Ectodermal cell (in vitro differentiated cells): Measurements from ENCODE around the gene DRC3.

ENCODE experiments used
- H3K27ac ChIP-seq: 2 replicates; pipeline ENCODE4 v1.7.0; 2013; ENCODE audit warnings: mild to moderate bottlenecking, low read depth, low read length; ENCODE audit not compliant: insufficient read depth, poor library complexity, severe bottlenecking
- H3K27me3 ChIP-seq: 2 replicates; pipeline ENCODE4 v1.7.0; 2013; ENCODE audit warnings: mild to moderate bottlenecking, low read length; ENCODE audit not compliant: insufficient read depth, control insufficient read depth, poor library complexity, severe bottlenecking
- H3K36me3 ChIP-seq: one replicate; pipeline ENCODE4 v1.7.0; 2013; ENCODE audit warnings: low read length; ENCODE audit not compliant: control insufficient read depth, insufficient read depth
- H3K4me1 ChIP-seq: one replicate; pipeline ENCODE4 v1.7.0; 2013; ENCODE audit warnings: low read length; ENCODE audit not compliant: control insufficient read depth, insufficient read depth
- H3K4me3 ChIP-seq: 2 replicates; pipeline ENCODE4 v1.7.0; 2013; ENCODE audit warnings: low read depth, low read length, control low read depth; ENCODE audit not compliant: insufficient read depth
- H3K9me3 ChIP-seq: 2 replicates; pipeline ENCODE4 v1.7.0; 2013; ENCODE audit warnings: mild to moderate bottlenecking, low read length, moderate library complexity; ENCODE audit not compliant: control insufficient read depth
- WGBS, 2 experiments: methylation state at CpG; one replicate each; pipeline ENCODE4 v1.1.7; 2013; ENCODE audit warnings: missing lambda C conversion rate in 2 of 2; 5-methylcytosine and 5-hydroxymethylcytosine counted together

DRC3 gene

DNA sequence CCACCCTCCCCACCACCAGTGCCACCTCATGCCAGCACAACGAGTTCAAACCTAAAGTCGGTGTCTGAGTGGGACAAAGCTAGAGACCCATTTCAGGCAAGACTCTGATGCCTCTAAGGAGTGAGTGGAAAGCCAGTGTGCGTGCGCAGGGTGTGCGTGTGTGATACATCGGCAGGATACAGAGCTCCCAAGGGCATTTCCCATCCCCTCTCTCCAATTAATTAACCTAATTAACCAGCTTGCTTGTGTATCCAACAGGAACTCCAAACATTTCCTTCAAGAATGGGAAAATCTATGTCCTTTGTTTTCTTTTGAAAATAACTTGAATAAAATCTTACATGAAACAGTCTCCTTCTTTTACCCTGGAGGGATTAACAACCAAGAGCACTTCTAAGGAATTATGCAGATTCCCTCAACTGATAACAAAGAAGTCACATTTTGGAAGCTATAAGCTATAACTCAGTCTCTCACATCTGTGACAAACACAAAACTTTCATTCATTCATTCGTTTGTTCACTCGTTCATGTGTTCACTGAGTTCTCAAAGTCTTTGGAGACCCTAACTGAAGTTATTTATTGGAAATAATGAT is 56.4 kb downstream of the DRC3 start:
- Histone ChIP-seq H3K36me3 (no peaks in the 10 kb centered on the region), H3K27ac (no peak overlapping the region), H3K9me3 (no peaks in the 10 kb centered on the region), H3K27me3 (no peaks in the 10 kb centered on the region), H3K4me3 (no peak overlapping the region), H3K4me1 (no peaks in the 10 kb centered on the region)
- WGBS, 2 experiments: 91 to 94% methylated on average over 8 of the region's 8 CpGs

DNA sequence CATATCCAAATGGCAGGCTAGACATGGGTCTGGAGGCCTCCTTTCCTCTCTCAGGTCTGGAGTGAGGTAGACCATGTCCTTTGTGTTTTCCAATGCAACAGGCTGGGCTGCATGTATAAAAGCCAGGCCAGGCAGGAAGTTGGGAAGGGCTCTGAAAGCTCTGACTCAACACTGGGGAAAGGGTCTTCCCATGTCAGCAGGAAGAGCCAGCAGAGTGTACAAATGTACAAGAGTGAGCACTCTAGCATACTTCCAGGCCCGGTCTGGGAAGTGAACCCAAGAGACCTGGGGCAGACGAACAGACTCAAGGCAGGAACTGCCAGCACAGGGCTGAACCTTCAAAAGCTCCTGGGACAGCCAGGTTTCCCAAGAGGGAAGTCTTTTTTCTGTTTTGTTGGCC is 59.3 kb downstream of the DRC3 start:
- Histone ChIP-seq H3K27ac (no peak overlapping the region), H3K9me3 (no peaks in the 10 kb centered on the region), H3K36me3 (no peaks in the 10 kb centered on the region), H3K27me3 (no peaks in the 10 kb centered on the region), H3K4me1 (no peaks in the 10 kb centered on the region), H3K4me3 (no peak overlapping the region)
- 91 to 97% methylated on average over 2 of the region's 2 CpGs for WGBS, 2 experiments

DNA sequence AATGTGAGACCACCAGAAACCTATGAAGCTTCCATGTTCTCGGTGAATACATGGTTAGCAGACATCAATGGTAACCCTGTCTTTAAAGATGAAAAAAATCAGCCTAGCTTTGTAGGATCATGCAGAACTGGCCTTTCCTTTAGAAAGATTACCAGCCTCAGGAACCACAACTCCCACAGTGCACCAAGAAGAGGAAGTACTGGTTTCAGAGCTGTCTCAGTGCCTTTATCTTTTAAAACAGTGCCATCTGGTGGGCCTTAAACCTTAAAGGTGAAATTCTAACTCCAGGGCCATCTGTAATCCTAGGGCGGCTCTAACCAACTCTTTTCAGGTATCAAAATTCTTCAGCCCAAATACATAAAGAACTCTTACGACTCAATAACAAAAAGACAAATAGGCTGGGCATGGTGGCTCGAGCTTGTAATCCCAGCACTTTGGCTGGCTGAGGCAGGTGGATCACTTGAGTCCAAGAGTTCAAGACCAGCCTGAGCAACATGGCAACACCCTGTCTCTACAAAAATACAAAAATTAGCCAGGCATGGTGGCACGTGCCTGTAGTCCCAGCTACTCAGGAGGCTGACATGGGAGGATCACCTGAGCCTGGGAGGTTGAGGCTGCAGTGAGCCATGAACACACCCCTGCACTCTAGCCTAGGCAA is 60.9 kb downstream of the DRC3 start:
- Histone ChIP-seq H3K27ac (no peak overlapping the region), H3K9me3 (no peaks in the 10 kb centered on the region), H3K4me1 (peaks cover 5% of the 10 kb centered on the region), H3K36me3 (no peaks in the 10 kb centered on the region), H3K4me3 (no peak overlapping the region), H3K27me3 (no peaks in the 10 kb centered on the region)
- WGBS, 2 experiments: 38 to 40% methylated on average over 5 of the region's 5 CpGs

DNA sequence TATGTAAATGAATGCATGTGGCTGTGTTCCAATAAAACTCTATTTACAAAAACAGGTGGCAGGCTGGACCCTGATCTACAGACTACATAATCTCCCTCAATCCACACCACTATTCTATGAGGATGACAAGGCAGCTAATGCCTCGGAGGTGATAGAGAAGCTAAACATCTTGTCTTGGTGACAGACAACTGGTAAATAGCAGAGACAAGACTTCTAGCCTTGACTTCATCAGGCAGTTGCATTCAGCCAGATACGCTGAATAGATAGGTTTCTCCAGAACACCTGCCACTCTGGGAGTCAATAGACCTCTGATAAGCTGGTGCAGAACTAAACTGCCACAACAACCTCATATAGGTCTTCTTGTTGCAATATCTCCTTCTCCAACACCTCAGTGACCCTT is 63.0 kb downstream of the DRC3 start:
- no peak overlapping the region for H3K27ac ChIP-seq
- WGBS, 2 experiments: 88 to 89% methylated on average over 2 of the region's 2 CpGs
- no peak overlapping the region for H3K4me3 ChIP-seq
- no peaks in the 10 kb centered on the region for H3K9me3 ChIP-seq
- no peaks in the 10 kb centered on the region for H3K27me3 ChIP-seq
- H3K4me1 ChIP-seq: peaks cover 5% of the 10 kb centered on the region
- no peaks in the 10 kb centered on the region for H3K36me3 ChIP-seq

DNA sequence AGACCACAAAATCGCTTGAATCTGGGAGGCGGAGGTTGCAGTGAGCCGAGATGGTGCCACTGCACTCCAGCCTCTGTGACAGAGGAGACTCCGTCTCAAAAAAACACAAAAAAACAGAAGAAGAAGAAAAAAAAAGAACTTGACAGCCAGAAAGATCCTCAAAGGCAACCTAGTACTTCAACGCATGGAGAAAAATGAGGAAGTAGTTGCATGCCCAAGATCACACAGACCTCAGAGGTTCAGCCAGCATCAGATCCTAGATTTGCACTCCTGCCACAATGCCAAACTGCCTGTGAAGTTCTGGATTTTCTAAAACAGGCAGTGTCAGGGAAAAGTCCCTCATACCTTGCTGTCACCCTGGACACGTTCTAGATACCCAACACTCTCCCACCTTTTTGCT is 64.8 kb downstream of the DRC3 start:
- no peak overlapping the region for H3K27ac ChIP-seq
- no peaks in the 10 kb centered on the region for H3K9me3 ChIP-seq
- H3K4me1 ChIP-seq: peaks cover 8% of the 10 kb centered on the region
- H3K36me3 ChIP-seq: no peaks in the 10 kb centered on the region
- no peaks in the 10 kb centered on the region for H3K27me3 ChIP-seq
- H3K4me3 ChIP-seq: no peak overlapping the region
- 89 to 94% methylated on average over 6 of the region's 6 CpGs for WGBS, 2 experiments

DNA sequence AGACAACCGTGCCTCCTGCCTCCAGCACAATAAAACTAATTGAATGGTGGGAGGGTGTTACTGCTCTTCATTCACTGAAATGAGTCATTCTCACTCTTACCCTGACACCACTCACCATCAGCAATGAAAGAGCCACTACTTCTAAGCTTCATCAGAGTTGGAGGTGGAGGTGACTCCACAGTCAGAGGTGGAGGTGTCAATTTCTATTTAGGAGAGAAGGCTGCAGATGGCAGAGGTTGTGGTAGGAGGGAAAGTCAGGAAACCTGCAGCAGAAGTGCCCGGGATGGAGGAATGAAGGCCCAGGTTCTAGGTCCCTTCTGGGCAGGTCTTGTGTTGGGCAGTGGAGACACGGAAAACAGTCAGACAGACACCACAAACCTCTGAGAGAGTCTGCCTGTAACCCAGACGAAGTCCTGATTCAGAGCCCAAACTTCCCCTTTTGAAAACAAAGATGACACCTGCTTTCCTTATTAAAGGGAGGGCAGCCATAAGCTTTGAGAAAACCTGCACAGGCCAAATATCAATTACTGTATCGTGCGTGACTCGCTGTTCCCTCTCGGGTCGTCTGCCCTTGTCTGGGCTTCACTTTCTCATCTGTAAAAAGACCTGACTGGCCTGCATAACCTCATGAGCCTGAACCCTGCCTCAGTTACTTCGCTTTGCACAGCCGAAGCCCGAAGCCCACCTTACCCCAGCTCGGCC is 65.6 kb downstream of the DRC3 start:
- H3K9me3 ChIP-seq: no peaks in the 10 kb centered on the region
- no peaks in the 10 kb centered on the region for H3K36me3 ChIP-seq
- 11 to 14% methylated on average over 12 to 13 of the region's 13 CpGs for WGBS, 2 experiments
- H3K27me3 ChIP-seq: no peaks in the 10 kb centered on the region
- H3K4me3 ChIP-seq: peak overlapping the region; percentile 83
- H3K27ac ChIP-seq: no peak overlapping the region
- H3K4me1 ChIP-seq: peaks cover 8% of the 10 kb centered on the region

DNA sequence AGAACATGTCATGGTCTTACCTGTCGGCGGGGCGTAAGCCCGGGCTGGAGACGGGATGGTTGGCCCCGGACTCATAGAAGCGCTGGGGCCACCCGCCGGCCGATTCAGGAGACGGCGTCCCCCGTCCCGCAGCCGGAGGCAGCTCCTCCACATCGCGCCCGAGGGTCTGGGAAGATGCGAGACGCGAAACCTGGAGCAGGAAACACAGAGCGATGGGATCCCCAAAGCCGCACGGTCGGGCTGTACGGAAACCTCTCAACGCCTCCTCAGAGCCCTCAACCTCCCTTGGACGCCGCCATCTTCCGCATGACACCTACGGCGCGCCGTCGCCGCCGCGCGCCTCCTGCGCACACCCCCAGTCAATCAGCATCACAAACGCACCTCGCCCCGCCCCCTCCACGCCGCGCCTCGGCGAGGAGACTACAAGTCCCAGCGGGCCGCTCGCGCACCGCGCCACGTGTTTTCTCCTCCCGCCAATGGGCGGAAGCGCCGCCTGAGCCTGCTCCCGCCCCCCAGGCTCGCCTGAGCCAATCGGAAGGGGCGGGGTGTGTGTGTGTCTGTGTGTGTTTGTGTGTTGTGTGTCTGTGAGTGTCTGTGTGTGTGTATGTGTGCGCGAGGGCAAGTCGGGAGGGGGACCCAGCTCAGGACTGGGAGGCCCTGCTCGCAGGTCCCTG is 66.3 kb downstream of the DRC3 start, which contains the start of the genes ATPAF2 and GID4:
Gene ATPAF2 (minus strand): TSS at position 308 of the 674 bp plus-strand sequence. CDS start 155 bp downstream, at position 153.
Gene GID4 (plus strand): TSS at position 548 of the 674 bp plus-strand sequence. CDS start 57 bp downstream, at position 605.
- Histone ChIP-seq H3K27ac (no peak within 1 kb of the TSS), H3K4me1 (peaks cover 8% of the 10 kb centered on the region)
- 0% methylated on average over 67 of the region's 67 CpGs for WGBS, 2 experiments

DNA sequence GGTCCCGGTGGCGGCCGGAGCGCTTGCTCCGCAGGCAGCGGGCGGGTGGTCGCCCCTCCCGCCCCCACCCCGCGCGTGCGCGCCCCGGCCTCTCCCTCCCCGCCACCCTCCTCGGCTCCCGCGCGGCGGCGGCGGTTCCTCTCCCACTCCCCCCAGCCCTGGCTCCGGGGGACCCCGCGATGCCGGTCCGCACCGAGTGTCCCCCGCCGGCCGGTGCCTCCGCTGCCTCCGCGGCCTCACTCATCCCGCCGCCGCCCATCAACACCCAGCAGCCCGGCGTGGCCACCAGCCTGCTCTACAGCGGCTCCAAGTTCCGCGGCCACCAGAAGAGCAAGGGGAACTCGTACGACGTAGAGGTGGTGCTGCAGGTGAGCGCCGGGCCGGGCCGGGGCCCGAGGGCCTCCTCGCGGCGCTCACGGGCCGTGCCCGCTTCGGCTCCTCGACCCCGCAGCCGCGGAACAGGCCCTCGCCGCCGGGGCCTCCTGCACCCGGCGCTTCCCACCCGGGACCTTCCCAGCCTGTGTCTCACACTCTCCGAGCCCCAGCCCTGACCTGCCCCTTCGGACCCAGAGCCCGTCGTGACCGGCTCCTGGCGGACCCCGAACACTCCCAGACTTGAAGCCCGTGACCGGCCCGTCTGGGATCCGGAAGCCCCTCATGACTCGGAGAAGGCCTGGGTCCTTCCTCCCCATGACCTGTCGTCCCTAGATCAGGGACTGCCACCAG is 67.0 kb downstream of the DRC3 start:
- WGBS, 2 experiments: 1% methylated on average over 81 of the region's 81 CpGs
- no peaks in the 10 kb centered on the region for H3K27me3 ChIP-seq
- peaks cover 8% of the 10 kb centered on the region for H3K4me1 ChIP-seq
- H3K4me3 ChIP-seq: peak overlapping the region; percentile 83
- H3K27ac ChIP-seq: no peak overlapping the region
- H3K9me3 ChIP-seq: no peaks in the 10 kb centered on the region
- H3K36me3 ChIP-seq: no peaks in the 10 kb centered on the region

More for the DNA sequence above, 66.3 kb downstream of the DRC3 start, which contains the start of the genes ATPAF2 and GID4:
- Histone ChIP-seq H3K9me3 (no peaks in the 10 kb centered on the region), H3K36me3 (no peaks in the 10 kb centered on the region), H3K4me3 (peak within 1 kb of the TSS; percentile 83), H3K27me3 (no peaks in the 10 kb centered on the region)

DNA sequence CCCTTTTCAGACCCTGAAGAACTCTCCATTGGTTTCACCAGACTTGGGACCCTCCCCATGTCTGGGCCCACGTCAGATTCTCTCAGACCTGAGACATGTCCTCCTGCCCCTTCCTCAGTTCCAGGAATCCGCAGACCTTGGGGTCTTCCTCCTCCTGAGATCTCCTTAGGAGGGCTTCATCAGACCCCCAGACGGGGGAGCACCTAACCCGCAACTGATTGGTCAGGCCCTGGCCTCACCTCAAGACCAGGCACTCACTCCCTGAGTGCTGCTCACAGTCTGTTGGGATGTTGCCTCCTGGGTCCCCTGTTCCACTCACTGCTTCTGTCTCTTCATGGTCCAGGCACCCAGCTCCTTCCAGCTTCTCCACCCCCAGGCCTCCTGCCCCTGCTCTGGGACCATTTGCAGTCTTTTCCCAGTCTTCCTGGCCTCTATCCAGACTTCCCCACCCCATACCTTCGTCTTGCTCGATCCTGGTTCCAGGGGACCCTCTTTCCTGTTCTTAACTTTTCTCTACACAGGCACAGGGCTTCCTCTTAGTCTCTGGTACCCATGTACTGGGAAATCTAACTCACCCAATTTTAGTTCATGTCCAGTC is 67.7 kb downstream of the DRC3 start:
- H3K4me3 ChIP-seq: peak overlapping the region; percentile 83
- H3K27me3 ChIP-seq: no peaks in the 10 kb centered on the region
- no peaks in the 10 kb centered on the region for H3K9me3 ChIP-seq
- 44 to 47% methylated on average over 6 of the region's 6 CpGs for WGBS, 2 experiments
- peaks cover 8% of the 10 kb centered on the region for H3K4me1 ChIP-seq
- no peaks in the 10 kb centered on the region for H3K36me3 ChIP-seq
- no peak overlapping the region for H3K27ac ChIP-seq
